HG03565 (cell line): Measurements from ENCODE around the gene KRT27.

Experiments
- ATAC-seq: cut with Tn5 transposase; IDR thresholded peaks from one replicate; pipeline ENCODE4 v1.9.1; 2021; ENCODE audit warnings: mild to moderate bottlenecking, moderate library complexity; ENCODE audit not compliant: unreplicated experiment

KRT27 gene

DNA sequence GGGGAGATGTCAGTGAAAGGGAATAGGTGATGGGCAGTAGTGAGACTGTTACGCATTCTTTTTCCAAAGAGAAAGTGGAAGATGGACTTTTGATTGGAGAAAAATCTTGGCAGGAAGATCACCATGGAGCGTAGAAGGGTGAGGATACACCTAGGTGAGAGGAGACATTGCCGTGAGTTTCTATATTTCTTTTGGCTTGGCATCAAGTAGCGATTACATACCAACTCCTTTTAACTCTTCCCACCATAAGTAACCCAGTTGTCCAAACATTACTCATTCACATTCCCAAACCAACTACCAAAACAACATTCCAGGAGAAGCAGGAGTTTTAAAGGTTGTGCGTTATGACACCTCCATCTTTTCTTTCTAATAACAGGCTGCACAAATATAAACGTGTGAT is 28.1 kb upstream of the KRT27 start:
- no peak for ATAC-seq

DNA sequence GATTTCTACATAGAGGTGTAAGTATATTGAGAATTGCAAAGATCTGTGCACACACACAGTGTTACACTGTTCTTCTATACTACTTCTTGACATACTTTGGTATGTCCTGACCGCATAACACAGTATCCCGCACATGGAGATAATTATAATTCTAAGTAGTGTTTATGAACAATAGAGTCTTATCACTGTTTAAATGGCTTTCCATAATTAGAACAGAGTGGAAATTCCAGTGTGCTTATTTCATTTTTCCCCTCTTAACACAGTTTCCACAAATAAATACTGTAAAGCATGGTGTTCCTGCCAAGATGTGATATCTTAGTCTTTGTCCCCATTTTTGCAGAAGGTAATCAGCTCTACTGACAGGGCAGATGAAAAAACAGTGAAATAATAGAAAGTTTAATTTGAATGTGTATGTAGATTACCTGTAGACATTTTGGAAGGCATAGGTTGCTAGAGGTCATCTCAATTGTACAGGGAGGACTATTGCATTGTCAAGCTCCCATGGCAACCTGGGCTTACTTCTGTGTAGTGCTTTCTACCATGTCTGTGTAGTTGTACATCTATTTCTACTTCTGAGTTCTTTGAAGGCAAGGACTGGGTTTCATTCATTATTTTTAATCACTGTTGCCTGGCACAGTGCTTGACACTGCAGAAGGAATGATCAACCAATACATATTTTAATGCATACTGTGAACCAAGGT is 27.5 kb upstream of the KRT27 start:
- ATAC-seq, result no peak

DNA sequence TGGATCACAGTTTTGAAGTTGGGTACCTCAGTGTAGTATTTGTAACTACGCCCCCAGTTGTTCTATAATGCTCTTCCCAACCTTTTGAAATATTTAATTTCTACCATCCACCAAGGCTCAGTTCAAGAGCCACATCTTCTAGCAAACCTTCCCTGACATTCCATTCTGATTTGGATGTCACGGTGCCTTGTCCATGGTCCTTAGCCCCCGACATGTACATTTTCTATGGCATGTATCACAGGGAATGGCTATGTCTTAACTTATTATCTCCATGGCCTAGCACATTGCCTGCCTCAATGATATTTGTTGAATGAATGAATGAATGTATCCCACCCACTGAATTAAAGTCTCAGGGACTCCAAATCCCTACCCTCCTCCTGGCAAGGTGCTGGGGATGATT is 23.8 kb upstream of the KRT27 start:
- ATAC-seq, result no peak

DNA sequence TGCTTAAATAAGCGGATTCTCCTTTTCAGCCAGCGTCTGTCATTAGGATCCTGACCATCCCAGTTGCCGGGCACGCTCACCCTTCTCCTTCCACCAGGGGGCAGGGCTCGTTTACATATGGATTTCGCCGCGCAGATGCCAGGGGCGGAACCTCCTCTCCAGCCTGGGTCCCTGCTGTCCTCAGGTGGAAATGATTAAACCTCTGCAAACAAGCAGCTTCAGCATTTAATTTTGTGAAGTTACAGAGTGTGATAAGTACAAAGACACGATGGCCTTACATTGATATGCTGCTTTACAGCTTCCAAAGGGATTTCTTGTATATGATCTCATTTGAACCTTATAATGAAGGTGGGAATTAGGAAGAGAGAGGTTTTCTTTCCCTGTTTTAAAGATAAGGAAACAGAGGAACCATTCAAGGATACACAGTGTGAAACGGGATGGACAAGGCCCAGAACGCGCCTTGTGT is 21.3 kb upstream of the KRT27 start:
- ATAC-seq, result no peak

DNA sequence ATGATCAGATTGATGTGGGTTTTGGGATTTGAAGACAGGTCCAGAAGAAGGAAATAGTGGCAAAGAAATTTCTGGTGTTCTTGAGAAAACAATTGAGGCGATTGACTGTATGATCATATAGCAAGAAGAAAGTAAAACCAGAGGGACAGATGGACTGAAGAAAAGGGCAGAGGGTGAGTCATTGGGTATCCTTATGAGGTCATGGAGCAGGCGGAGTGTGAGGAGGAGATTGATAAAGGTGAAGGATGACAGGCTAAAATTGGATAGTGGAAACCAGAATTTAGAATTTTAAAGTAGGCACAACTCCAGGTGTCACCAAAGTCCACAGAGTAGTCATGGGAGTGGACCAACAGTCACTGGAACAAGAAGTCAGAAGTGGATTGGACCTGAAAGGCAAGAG is 18.8 kb upstream of the KRT27 start:
- no peak for ATAC-seq

DNA sequence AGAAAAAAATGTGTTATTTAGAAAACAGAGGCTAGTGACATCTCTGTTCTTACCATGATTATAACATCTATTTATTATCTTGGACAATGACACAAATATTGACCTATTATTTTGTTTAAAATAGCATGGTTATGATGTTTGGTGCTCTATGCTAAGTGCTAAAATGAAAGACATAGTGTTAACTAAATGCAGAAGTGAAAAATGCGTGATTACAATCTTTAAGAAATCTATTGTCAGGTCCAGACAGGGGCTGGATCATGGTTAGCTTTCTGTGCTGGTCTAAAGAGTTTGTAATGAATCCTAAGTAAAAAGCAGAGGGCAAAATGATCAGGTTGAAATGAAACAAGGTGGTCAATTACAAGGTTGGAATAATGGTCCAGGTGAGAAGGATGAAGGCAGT is 18.0 kb upstream of the KRT27 start:
- ATAC-seq, result no peak

DNA sequence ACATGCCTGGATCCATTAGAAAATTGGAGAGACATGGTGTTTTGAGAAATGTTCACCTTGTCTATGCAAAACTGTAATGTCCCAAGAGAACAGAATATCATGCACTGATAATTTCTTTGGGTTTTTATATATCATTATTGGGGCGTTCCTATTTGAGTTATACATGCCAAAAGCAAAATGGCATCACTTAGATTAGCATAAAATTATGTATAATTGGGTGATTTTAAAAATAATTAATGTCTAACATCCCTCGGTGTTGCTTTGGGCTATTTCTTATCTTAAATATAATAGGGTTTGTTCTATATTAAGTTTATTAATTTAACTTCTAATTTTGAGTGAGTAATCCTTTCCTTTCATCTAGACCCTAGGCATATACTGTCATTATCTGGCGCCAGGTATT is 17.5 kb upstream of the KRT27 start, which contains the start of gene KRT28:
Gene KRT28, minus strand, starts transcription at position 101 of the 400 bp plus-strand sequence. Its CDS starts 66 bp downstream, at position 35.
- ATAC-seq, result no peak

DNA sequence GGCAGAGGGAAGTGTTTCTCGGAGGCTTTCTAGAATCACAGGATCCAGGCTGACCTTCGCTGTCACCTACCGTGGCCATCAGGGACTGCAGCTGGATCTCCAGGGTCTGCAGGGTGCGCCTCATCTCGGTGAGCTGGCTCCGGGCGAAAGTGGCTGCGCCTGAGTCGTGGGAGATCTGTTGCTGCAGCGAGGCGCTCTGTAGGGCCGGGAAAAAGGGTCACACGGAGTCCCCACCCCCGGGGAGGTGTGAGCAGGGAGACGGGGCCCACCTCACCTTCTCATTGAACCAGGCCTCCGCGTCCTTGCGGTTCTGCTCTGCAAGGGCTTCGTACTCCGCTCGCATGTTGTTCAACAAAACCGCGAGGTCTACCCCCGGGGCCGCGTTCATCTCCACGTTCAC is 14.5 kb upstream of the KRT27 start:
- ATAC-seq, result no peak

DNA sequence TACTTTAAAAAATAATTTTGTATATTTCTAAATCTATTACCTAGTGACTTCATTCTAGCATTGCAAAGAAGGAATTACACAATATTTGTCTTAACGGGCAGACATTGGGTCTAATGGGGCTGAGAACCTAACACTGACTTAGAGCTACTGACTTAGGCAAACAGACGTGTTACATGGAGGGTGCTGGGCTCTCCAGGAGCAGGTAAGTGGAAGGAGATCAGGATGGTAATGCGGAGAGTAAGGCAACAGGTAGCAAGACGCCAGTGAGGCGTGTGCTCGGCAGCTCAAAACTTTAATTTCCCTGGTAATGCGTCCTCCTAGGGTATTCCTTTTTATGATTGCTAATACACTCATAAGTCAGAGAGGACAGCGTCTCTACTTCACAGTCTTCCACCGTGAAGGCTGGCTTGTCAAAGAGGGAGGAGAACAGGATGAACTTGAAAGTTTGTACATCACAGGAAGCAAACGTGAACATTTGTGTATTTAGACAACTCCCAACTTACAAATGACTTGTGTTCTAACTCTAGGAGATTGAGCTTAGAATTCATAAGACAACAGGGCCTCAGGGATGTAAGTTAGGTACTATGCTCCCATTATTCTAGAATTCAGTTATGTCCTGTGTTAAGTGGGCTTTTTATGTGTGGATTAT is 12.8 kb upstream of the KRT27 start:
- no peak for ATAC-seq

DNA sequence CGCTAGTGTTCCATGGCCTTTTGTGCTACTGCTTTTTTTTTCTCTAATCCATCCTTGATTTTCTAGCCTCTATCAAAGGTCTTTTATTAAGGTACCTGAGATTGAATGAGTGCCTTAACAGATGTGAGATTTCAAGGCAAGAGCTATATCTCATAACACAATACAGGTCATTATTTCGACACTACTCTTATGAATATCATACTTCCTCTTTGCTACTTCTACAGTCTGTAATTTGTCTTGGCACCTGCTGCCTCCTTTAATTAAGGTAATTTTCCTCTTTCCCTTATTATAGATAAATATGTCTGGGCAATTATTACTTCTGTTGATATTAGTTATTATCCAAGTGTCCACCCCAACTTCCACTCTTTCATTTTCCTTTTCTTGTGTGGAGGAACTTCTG is 12.1 kb upstream of the KRT27 start:
- ATAC-seq, result no peak

DNA sequence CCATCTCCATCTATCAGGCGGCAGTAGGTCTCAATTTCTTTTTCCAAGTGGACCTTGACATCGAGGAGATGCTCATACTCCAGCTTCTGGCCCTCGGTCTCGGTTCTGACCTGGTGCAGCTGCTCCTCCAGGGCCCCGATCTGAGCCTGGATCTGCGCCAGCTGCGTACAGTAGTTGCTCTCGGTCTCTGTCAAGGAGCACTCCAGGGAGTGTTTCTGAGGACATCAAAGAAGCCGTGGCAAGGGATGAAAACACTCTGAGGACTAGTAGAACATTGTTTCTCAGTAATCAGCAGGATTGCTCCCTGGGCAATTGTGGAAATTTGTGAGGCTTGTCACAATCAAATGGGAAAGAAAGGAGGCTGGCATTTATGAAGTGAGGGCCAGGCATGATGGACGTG is 11.5 kb upstream of the KRT27 start:
- ATAC-seq, result no peak

DNA sequence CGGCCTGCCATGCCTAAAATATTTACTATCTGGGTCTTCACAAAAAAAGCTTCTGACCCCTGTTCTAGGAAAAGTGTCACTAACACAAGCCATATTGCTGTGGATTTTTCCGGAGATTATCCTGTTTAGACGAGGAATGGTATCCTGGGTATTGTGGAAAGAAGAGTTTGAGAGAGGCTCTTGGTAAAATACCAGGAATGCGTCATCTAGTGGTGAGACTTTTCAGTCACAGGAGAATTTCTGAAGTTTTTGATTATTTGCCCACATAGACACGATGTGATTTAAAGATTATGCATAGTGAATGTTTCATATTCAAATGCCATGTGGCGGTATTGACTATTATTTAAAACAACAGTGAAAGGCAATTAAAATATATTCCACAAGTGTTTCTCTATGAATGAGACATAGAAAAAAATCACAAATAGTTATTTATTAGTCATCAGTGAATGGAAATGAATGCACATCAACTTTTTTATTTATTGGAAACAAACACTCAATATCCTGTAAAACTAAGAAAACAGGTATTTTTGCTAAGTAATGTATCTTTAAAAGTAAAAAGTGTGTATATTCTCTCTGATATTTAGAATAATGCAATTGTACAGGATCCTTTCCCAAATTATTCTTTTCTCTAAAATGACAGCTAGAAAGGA is 9.6 kb upstream of the KRT27 start:
- ATAC-seq, result no peak

DNA sequence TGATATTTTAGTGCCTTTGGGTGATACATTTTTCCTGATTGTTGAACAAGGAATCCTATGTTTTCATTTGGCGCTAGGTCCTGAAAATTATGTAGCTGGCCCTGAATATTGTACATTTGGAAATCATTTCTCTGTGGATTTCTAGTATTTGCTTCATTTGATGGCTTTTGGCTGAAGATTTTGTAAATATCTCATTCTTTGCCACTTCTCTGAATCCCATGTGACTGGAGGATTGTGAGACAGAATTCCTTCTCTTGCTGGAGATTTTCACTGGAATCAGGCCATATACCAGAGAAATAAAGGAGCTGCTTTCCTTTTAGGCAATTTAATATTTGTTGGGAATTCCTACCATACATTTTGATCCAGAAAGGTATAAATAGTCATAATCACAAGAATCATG is 8.8 kb upstream of the KRT27 start:
- ATAC-seq, result no peak

DNA sequence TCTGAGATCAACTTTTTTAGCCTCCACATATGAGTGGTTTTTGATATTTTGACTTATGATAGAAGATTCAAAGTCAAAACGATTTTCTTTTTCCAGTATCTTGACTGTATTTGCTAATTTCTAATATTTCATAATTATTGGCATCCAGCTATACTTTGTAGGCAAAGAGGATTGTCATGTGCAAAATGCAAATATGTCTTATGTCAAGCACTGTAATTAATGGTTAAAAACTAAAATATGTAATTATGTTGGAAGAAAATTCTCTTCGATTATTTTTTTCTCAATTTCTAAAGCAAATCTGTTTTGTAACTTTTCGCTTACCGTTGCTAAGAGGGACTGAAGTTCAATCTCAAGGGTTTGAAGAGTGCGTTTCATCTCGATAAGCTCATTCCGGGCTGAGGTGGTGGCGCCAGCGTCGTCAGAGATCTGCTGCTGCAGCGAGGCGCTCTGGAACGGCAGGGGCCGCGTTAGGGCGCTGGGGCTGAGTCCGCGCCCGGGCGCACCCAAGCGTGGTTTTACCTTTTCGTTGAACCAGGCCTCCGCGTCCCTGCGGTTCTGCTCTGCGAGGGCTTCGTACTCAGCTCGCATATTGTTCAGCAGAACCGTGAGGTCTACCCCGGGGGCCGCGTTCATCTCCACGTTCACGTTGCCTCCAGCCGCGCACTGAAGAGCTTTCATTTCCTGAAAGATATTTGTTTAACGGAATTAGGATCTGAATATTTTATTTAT is 3.0 kb downstream of the KRT27 start:
- ATAC-seq, result no peak

DNA sequence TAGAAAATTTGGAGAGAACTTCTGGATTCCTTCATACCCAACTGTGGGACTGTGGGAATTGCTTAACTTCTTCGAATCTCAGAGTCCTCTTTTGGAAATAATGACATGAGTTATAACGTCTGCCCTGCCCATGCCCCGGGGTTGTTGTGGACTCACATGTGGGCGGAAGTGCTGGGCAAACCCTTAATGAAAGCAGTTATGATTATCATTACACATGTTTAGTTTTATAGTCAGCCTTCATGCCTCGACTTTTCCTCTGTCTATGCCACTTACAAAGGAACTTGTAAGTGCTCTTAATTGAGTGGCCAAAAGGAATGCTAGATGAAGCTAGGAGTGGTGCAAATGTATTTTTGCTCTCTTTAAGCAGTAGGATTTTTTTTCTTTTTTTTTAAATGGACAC is 3.9 kb downstream of the KRT27 start:
- ATAC-seq, result no peak

DNA sequence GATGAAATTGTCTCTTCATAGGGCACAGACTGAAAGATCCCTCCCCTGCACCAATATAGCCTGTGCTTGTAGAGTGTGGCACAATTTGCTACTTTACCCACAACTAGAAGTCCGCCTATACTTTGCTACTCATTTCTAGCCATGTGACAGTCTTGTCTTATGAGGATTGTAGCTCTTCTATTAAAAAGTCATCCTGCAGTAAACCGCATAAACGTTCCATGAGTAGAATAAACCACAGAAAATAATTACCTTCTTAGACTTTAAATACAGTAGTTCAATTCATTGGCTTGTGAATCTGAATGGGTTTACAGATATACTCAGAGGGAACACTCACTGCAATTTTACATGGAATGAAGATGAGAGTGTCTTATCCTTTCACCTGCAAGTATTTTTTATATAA is 4.4 kb downstream of the KRT27 start:
- no peak for ATAC-seq

DNA sequence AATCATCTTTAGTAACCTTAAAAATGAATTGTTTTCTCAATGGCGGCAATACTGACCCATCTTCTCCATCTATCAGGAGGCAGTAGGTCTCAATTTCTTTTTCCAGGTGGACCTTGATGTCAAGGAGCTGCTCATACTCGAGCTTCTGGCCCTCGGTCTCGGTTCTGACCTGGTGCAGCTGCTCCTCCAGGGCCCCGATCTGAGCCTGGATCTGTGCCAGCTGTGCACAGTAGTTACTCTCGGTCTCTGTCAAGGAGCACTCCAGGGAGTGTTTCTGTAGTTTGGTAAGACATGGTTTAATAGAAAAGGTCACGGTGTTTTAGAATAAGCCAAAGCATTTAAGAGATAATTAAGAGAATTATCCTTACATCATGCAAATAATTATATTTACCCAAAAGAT is 4.9 kb downstream of the KRT27 start:
- ATAC-seq, result no peak

DNA sequence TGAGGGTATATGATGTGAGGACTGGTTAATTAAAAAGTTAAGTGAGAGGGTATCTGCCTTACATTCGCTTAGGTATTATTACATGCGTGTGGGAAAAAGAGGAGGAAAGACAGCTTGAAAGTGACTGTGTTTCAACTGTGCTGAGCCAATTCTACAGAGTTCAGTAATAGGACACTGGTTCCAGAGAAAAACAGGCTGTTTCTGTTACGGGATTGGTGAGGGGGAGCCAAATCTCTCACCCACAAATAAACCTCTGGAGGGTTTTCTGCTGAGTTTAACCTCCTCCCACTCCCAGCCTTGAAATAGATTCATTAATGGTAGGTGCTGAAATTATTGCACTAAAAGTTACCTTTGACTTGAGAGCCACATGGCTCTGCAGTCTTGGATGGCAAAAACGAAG is 6.4 kb downstream of the KRT27 start:
- no peak for ATAC-seq

DNA sequence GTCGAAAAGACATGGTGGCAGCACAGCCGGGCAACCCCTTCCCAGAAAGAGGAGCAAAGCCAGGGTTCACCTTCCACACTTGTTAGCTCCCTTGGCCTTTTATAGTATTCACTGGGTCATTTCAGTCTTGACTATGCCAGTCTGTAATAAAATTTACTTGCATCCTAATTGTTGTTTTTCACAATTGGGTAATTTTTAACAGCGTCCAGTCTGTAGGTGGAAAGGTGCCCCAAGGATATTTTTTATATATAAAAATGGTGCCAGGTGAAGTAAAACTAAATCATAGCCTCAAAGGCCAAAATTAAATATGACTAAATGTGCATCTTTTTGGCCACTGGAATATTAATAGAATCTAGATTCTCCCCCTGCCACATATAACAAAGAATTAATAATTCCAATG is 10.2 kb downstream of the KRT27 start, which contains the start of gene KRT26:
Gene KRT26, minus strand, starts transcription at position 101 of the 400 bp plus-strand sequence. Its CDS starts 88 bp downstream, at position 13.
- no peak for ATAC-seq

DNA sequence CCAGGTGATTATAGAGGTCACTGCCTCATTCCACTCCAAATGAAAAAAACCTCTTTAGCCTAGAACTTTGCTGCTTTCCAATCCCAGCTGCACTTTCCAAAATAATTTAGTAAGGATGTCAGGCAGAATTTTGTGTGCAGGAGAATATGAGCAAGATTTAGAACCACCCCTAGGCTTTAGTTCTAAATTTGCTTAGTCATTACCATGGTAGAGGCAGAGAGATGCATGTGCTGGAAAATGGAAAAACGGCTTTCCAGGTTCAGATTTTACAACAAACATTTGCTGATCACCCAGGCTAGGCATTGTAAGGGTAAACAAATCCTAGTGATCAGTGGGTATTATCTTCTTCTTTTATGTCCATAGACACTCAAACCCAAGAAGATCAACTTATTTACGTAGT is 16.7 kb downstream of the KRT27 start:
- no peak for ATAC-seq

DNA sequence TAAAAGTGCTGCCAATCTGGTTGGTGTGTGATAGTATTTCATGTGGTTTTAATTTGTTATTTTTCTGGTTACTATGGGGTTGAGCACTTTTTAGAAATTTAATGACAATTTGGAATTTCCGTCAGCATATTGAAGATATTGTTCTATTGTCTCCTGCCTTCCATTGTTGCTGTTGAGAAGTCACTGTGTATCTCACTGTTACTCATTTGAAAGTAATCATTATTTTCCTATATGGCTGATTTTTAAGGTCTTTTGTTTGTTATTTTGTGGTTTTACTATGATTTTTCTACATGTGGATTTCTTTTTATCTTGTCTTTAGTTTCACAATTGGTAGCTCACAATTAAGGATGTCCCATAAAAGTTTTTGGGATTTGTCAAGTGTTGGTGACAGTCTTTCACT is 18.6 kb downstream of the KRT27 start:
- no peak for ATAC-seq
